ENCODE measurements around the gene SLC25A30. TPM values are rescaled to one million over a fixed set of nuclear protein-coding genes. Genes with fewer than 3 reads are reported as not detected.
"Not testable (repeated sequence)": the region's sequence is repeated elsewhere in the genome, so short reads cannot be mapped to it uniquely, and the experiment has no call there.

The SLC25A30 gene
- total RNA-seq, 5 donors from 2014 or later (not counting 1 experiment from before 2014, with no cell fraction given) = 19.5 to 25.9 (median 24.2) TPM

GRCh38 chr13:45349438-45349837 is 68.7 kb downstream of the SLC25A30 start:
- H3K9me3 Mint-ChIP-seq = no peaks in the 10 kb centered on the region
- H3K4me1 Mint-ChIP-seq = peaks cover 0 to 12% (median 10%) of the 10 kb centered on the region in 3 donors
- Histone ChIP-seq H3K36me3 (ENCODE audit: control insufficient read depth in 2 of 2, extremely low read depth in 1 of 2, insufficient read depth in 1 of 2, low read length in 1 of 2) (peaks cover 0 to 53% of the 10 kb centered on the region in 2 donors), H3K9me3 (no peaks in the 10 kb centered on the region), H3K27ac (ENCODE audit: low read length) (no peak overlapping the region), H3K4me3 (ENCODE audit: control insufficient read depth in 1 of 2, extremely low read depth in 1 of 2, low read length in 1 of 2) (no peak overlapping the region), H3K27me3 (replicated peaks in 1 of 2; ENCODE audit: control insufficient read depth in 2 of 2, extremely low read depth in 1 of 2, insufficient read depth in 2 of 2, low read length in 1 of 2) (no peaks in the 10 kb centered on the region), H3K4me1 (ENCODE audit: control insufficient read depth in 1 of 2, extremely low read depth in 1 of 2, insufficient read depth in 2 of 2, low read length in 2 of 2) (no peaks in the 10 kb centered on the region)
- H3K27ac Mint-ChIP-seq = no peak overlapping the region
- no peak overlapping the region for H3K4me3 Mint-ChIP-seq
- no peaks in the 10 kb centered on the region for H3K27me3 Mint-ChIP-seq
- peaks cover 41% of the 10 kb centered on the region for H3K36me3 Mint-ChIP-seq
- 86% methylated on average over 1 of the region's 2 CpGs for WGBS (ENCODE audit: insufficient coverage)
- POLR2A ChIA-PET = interaction anchor here (0.6 to 0.7 kb wide), 2 partner anchors 12 to 13 kb away, joined by 5 to 10 read pairs; no protein-coding TSS in a partner anchor
- DNase-seq (no peak), ATAC-seq (replicated peaks in 1 of 4) (no peak)
- CTCF ChIA-PET = interaction anchor here in 1 of 2 donors (0.6 to 0.8 kb wide), 3 partner anchors 8 to 108 kb away, joined by 3 read pairs; no protein-coding TSS in a partner anchor

- Histone ChIP-seq H3K4me1 (ENCODE audit: control insufficient read depth in 1 of 2, extremely low read depth in 1 of 2, insufficient read depth in 2 of 2, low read length in 2 of 2) (peaks cover 8 to 20% of the 10 kb centered on the region in 2 experiments), H3K36me3 (ENCODE audit: control insufficient read depth in 2 of 2, extremely low read depth in 1 of 2, insufficient read depth in 1 of 2, low read length in 1 of 2) (peaks cover 0 to 37% of the 10 kb centered on the region in 2 donors)
- not testable (repeated sequence) for H3K9me3 Mint-ChIP-seq; H3K4me3 ChIP-seq (ENCODE audit: control insufficient read depth in 1 of 2, extremely low read depth in 1 of 2, low read length in 1 of 2); H3K27ac ChIP-seq (ENCODE audit: low read length); H3K4me3 Mint-ChIP-seq; H3K27me3 Mint-ChIP-seq; ATAC-seq (replicated peaks in 1 of 4); H3K9me3 ChIP-seq; H3K27ac Mint-ChIP-seq; DNase-seq; H3K27me3 ChIP-seq (replicated peaks in 1 of 2; ENCODE audit: control insufficient read depth in 2 of 2, extremely low read depth in 1 of 2, insufficient read depth in 2 of 2, low read length in 1 of 2)
- POLR2A ChIA-PET = interaction anchor here in 1 of 2 donors (0.5 to 0.6 kb wide), 3 partner anchors 21 to 1041 kb away, joined by 3 read pairs; no protein-coding TSS in a partner anchor
- peaks cover 31 to 38% (median 38%) of the 10 kb centered on the region in 3 donors for H3K4me1 Mint-ChIP-seq
- no CpG with 5 or more reads among the region's 8 CpGs for WGBS (ENCODE audit: insufficient coverage)
- CTCF ChIA-PET = interaction anchor here in 1 of 2 donors (1.0 kb wide), 1 partner anchor 27 kb away, joined by 3 read pairs; no protein-coding TSS in a partner anchor
- peaks cover 31% of the 10 kb centered on the region for H3K36me3 Mint-ChIP-seq
Observed at GRCh38 chr13:45344064-45344463, 74.1 kb downstream of the SLC25A30 start.

Other genes with a start within 250 kb of the SLC25A30 start
- gene KCTD4, start 217.3 kb downstream of the SLC25A30 start, total RNA-seq = not detected
- gene TPT1, start 77.2 kb downstream of the SLC25A30 start, total RNA-seq = 1,000 to 10,000 TPM; 6,680 to 8,997 (median 7,956) TPM
- 10 to 100 TPM; 40.0 to 47.0 (median 42.3) TPM for gene COG3, start 46.6 kb upstream of the SLC25A30 start, total RNA-seq
- gene ERICH6B, start 197.4 kb upstream of the SLC25A30 start, total RNA-seq = not detected